HG03442 (cell line): ENCODE data around the gene GOPC.

Experiments used
- ATAC-seq: cut with Tn5 transposase; IDR thresholded peaks from one replicate; pipeline ENCODE4 v1.9.1; 2021; ENCODE audit warnings: mild to moderate bottlenecking, moderate library complexity; ENCODE audit not compliant: unreplicated experiment

Gene GOPC

GRCh38 chr6:117550078-117550600 is 52.2 kb downstream of the GOPC start:
- no peak for ATAC-seq

- no peak for ATAC-seq
Observed at GRCh38 chr6:117549611-117550010, 52.7 kb downstream of the GOPC start.

DNA sequence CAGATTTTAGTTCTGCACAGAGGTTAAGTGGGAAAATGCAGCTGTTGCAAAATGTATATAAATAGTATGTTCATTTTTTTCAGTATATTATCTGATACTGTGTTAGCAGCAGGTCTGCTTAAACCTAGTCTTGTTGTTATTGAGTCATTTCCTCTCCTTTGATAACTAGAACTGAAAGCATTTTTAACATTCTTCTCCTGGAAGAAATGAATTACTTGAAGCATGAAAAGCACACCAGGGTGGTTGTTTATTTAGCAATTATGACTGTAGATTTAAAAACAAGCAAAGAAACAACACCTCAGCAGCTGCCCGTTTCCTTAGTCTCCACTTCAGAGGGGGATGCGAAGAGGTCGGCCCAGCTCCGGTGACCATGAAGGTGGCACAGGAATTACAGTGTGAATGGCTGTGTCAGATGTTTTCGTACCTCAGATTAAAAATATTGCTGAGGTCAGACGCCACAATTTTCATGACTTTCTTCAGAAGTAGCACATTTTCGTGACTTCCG is 53.5 kb downstream of the GOPC start:
- ATAC-seq = no peak

DNA sequence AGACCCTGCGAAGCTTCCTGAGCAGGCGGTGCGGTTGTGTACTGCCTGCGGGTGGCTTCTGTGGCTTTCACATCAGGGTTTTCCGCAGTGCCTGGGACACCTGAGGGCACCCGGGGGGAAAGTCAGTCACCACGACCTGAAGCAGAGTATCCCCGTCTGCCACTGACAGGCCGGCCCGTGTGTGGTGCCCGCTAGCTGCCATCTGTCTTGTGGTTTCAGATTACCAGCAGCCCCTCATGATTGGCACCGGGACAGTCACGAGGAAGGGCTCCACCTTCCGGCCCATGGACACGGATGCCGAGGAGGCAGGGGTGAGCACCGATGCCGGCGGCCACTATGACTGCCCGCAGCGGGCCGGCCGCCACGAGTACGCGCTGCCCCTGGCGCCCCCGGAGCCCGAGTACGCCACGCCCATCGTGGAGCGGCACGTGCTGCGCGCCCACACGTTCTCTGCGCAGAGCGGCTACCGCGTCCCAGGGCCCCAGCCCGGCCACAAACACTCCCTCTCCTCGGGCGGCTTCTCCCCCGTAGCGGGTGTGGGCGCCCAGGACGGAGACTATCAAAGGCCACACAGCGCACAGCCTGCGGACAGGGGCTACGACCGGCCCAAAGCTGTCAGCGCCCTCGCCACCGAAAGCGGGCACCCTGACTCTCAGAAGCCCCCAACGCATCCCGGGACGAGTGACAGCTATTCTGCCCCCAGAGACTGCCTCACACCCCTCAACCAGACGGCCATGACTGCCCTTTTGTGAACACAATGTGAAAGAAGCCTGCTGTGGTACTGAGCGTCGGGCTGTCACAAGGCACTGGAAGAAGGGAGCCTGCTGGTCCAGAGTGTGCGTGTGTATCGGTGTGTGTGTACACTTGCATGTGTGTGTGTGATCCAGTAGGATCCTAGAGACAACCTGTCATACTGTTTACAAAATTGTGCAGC is 54.4 kb downstream of the GOPC start:
- ATAC-seq = peak; percentile 46

GRCh38 chr6:117546674-117547073 is 55.6 kb downstream of the GOPC start:
- ATAC-seq = no peak

GRCh38 chr6:117545161-117545595 is 57.1 kb downstream of the GOPC start:
- ATAC-seq = no peak

GRCh38 chr6:117544716-117545115 is 57.6 kb downstream of the GOPC start:
- no peak for ATAC-seq

DNA sequence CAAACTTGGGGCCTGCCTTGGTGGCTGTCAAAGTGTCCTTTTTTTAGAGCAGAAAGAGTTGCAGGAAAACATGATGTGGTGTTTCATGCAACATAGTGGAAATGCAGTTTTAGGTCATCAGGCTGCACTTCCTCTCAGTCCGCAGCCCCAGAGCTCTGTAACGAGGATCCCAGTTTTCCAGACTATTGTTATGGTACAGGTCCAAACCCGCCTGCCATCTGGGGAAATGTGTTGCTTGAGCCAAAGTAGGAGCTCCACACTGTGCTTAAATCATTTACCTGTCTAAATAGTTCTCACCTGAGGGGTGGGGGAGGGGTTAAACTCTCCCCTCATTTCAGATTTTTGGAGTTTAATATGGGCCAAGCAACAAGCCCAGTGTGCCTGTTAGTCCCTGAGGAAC is 59.8 kb downstream of the GOPC start:
- no peak for ATAC-seq

GRCh38 chr6:117540670-117541069 is 61.6 kb downstream of the GOPC start:
- ATAC-seq = no peak

DNA sequence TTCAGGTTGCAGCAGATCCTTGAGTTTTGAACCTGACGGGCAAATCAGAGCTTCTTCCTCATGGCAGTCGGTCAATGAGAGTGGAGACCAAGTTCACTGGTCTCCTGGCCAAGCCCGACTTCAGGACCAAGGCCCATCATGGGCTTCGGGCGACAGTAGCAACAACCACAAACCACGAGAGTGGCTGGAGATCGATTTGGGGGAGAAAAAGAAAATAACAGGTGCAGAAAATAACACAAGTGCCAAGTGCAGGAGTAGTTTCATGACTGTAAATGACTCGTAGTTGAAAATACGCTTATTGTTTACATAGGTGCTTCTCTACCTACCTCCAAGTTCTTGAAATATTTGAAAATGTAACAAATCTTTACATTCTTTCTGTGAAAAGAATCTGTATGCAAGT is 63.7 kb downstream of the GOPC start:
- no peak for ATAC-seq

DNA sequence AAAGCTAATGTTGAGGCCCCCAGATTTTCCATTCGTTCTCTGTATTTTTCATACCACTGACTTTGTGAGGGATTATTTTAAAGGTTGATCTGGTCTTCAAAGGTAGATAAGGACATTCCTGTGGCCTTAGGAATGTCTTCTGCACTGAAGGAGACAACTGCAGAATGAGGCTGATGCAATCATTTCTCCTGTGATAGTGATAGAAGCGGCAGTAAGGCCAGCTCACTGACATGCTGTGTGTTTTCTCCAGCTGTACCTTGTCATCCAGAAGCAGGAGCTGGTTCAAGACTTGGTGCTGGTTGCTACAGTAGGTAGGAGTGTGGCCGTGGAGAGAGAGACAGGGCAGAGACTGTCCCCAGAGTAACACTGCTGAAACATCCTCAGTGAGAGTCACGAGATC is 66.0 kb downstream of the GOPC start:
- no peak for ATAC-seq

DNA sequence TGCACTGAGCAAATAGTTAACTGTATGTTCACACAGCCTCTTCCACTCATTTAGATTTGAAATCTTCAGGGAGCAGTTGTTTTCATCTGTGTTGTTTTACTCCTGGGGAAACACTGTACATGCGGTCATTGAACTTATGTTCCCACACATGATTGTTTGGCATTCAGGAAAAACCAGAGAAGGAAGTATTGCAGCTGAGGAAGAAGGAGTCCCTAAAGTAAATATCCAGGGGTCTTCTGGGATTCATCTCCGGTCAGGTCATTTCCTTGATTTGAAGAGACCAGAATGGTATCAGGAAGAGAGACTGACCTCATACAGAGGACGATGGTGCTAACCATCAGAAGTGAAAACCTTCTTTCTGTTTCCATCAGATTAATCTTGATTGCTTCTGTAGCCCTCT is 67.3 kb downstream of the GOPC start:
- no peak for ATAC-seq

GRCh38 chr6:117533775-117534174 is 68.5 kb downstream of the GOPC start:
- ATAC-seq = no peak

DNA sequence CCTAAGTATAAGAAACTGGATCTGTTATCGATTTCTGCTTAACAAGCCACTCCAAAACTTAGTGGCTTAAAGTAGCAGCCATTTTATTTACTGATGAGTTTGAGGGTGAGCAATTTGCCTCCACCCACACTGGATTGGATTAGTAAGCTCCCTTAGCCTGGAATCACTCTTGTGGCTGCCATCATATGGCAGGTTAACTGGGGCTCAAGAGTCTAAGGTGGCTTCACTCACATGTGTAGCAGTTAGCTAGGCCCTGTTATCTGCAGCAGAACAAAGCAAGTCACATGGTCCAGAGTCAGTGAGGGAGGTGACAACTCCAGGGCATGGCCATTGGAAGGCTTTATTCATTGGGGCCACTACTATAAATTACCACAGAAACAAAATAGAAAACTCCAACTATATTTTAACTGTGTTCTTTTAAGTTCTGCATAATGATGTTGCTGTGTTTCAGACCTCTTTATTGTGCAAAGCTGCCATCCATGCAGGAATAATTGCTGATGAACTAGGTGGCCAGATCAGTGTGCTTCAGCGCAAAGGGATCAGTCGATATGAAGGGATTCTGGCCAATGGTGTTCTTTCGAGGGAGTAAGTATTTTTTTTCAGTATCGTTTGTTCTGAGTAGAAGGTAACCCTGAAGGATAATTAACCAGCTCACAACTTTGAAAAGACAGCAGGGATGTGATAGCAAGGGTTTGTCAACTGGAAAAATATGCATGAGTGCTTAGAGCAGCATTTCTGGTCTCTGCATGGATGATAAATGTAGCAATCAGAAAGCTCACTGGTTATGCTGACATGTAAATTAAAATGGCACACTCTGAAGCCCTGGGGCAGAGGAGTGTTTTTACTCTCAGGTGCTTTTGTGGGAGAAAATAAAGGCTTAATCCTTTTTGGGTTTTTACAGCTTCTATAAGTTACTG is 70.2 kb downstream of the GOPC start:
- ATAC-seq = no peak

DNA sequence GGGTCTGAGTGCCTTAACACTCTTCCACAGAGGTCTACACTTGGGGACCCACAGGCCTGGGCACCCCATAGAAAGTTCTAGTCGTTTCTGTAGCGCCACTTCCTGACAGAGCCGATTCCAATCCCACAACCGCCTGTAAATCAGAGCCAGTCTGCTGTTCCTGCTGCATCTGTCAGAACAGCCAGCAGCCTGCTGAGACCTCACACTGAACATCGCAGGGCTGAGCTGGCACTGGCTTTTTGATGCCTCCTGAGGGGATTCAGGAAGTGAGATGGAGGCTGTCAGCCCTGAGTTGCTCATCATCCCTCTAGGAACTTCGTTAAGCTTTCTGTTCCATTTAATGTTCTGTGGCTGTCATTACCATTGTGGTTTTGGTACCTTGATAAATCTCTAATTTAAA is 71.0 kb downstream of the GOPC start:
- no peak for ATAC-seq

GRCh38 chr6:117530467-117531242 is 71.7 kb downstream of the GOPC start:
- no peak for ATAC-seq

DNA sequence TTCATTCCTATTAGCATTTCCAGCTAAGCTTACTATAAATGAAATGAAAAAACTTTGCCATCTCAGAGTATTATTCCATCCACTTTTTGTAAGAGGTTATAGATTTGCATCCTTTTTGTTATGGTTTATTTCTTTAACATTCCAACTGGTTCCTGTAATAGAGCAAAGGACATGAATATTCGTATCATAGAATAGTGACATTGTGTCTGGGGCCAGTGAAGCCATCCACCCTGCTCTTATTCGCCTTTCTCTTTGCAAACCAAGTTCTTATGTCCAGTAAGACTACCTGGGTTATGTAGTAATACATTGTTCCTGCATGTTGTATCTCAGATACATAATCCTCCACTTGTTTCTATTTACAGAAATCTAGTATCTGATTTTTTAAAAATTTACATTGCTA is 76.7 kb downstream of the GOPC start:
- no peak for ATAC-seq

GRCh38 chr6:117521791-117522502 is 80.4 kb downstream of the GOPC start:
- ATAC-seq = no peak

- ATAC-seq = no peak
Observed at GRCh38 chr6:117520603-117521395, 81.5 kb downstream of the GOPC start.
